ENCODE results near the gene MSH2.

The MSH2 gene

GRCh38 chr2:47388888-47389287 lies 14.1 kb upstream of the MSH2 start:
- H3K4me3 ChIP-seq (ENCODE audit: control insufficient read depth, low read depth, low read length): no peak overlapping the region
- DNase-seq (ENCODE audit: low read depth): no peak
- no peak for TF ChIP-seq CTCF (conservative IDR thresholded peaks at IDR 0.05; ENCODE audit: control insufficient read depth, insufficient read depth, low read depth, low read length)

- no peak for DNase-seq (ENCODE audit: low read depth)
- H3K4me3 ChIP-seq (ENCODE audit: control insufficient read depth, low read depth, low read length): no peak overlapping the region
- TF ChIP-seq CTCF (conservative IDR thresholded peaks at IDR 0.05; ENCODE audit: control insufficient read depth, insufficient read depth, low read depth, low read length): no peak
Observed at GRCh38 chr2:47389692-47390091, 13.3 kb upstream of the MSH2 start.

- no peak for DNase-seq (ENCODE audit: low read depth)
- peak overlapping the region; percentile 83 for H3K4me3 ChIP-seq (ENCODE audit: control insufficient read depth, low read depth, low read length)
Observed at GRCh38 chr2:47401789-47402554, 984 bp upstream of the MSH2 start.

GRCh38 chr2:47402555-47402804 lies 476 bp upstream of the MSH2 start:
- no peak for TF ChIP-seq CTCF (conservative IDR thresholded peaks at IDR 0.05; ENCODE audit: control insufficient read depth, insufficient read depth, low read depth, low read length)
- DNase-seq (ENCODE audit: low read depth): peak; percentile 48
- H3K4me3 ChIP-seq (ENCODE audit: control insufficient read depth, low read depth, low read length): peak overlapping the region; percentile 83

More at GRCh38 chr2:47401789-47402554, 984 bp upstream of the MSH2 start:
- TF ChIP-seq CTCF (conservative IDR thresholded peaks at IDR 0.05; ENCODE audit: control insufficient read depth, insufficient read depth, low read depth, low read length): no peak

- DNase-seq (ENCODE audit: low read depth): peak; percentile 27
- no peak for TF ChIP-seq CTCF (conservative IDR thresholded peaks at IDR 0.05; ENCODE audit: control insufficient read depth, insufficient read depth, low read depth, low read length)
- H3K4me3 ChIP-seq (ENCODE audit: control insufficient read depth, low read depth, low read length): peak overlapping the region; percentile 83
Observed at GRCh38 chr2:47403609-47404193, 745 bp downstream of the MSH2 start.

- no peak for TF ChIP-seq CTCF (conservative IDR thresholded peaks at IDR 0.05; ENCODE audit: control insufficient read depth, insufficient read depth, low read depth, low read length)
- H3K4me3 ChIP-seq (ENCODE audit: control insufficient read depth, low read depth, low read length): peak overlapping the region; percentile 83
- no peak for DNase-seq (ENCODE audit: low read depth)
Observed at GRCh38 chr2:47404356-47404755, 1.4 kb downstream of the MSH2 start.

Measured in fibroblast of mammary gland (primary cell).